Heart left ventricle (tissue), 16 donors: ENCODE data around the gene PPRC1. TPM values are rescaled to one million over a fixed set of nuclear protein-coding genes. Genes with fewer than 3 reads are reported as not detected.

Experiments used
- ATAC-seq, 4 donors: fragments of 200-7000 bp; cut with Tn5 transposase; one replicate each; pipeline ENCODE4 v1.9.1; 2020 to 2022; ENCODE audit warnings: moderate library complexity in 4 of 4, mild to moderate bottlenecking in 3 of 4, moderate number of reproducible peaks in 1 of 4
- DNase-seq, 5 donors: peaks; one replicate each; pipeline ENCODE4 v3.0.0-alpha.2; 2020
- H3K27ac ChIP-seq, 12 donors: fragments of 200-600 bp; sonication (generic) in 4 of 12; one replicate each; pipeline versions ENCODE4 v1.5.0 to v1.8.0; 2016 to 2022; ENCODE audit warnings: mild to moderate bottlenecking in 2 of 12
- H3K27me3 ChIP-seq, 9 donors: fragments of 200-600 bp; sonication (generic) in 2 of 9; one replicate each; pipeline versions ENCODE4 v1.5.1 to v1.8.0; 2016 to 2022; ENCODE audit warnings: mild to moderate bottlenecking in 3 of 9
- H3K36me3 ChIP-seq, 9 donors: fragments of 200-600 bp; sonication (generic) in 2 of 9; one replicate each; pipeline versions ENCODE4 v1.5.0 to v1.8.0; 2018 to 2022; ENCODE audit warnings: mild to moderate bottlenecking in 2 of 9
- H3K4me1 ChIP-seq, 12 donors: fragments of 200-600 bp; sonication (generic) in 4 of 12; one replicate each; pipeline versions ENCODE4 v1.5.0 to v1.8.0; 2016 to 2022; ENCODE audit warnings: mild to moderate bottlenecking in 3 of 12
- H3K4me3 ChIP-seq, 12 donors: fragments of 200-600 bp; sonication (generic) in 4 of 12; one replicate each; pipeline versions ENCODE4 v1.5.0 to v1.8.0; 2017 to 2022; ENCODE audit warnings: mild to moderate bottlenecking in 9 of 12, moderate library complexity in 4 of 12
- H3K9me3 ChIP-seq, 12 donors: fragments of 200-600 bp; sonication (generic) in 4 of 12; one replicate each; pipeline versions ENCODE4 v1.5.0 to v1.8.0; 2016 to 2022; ENCODE audit warnings: mild to moderate bottlenecking in 1 of 12
- CTCF ChIP-seq, 12 donors: fragments of 200-600 bp; sonication (generic) in 4 of 12; IDR thresholded peaks; one replicate each; pipeline versions ENCODE4 v1.5.0 to v1.8.0; 2018 to 2022; ENCODE audit warnings: antibody characterized with exemption in 12 of 12, mild to moderate bottlenecking in 5 of 12
- POLR2A ChIP-seq, 2 donors: fragments of 450-650 bp; IDR thresholded peaks; one replicate each; pipeline ENCODE4 v1.6.1; 2017; ENCODE audit warnings: antibody characterized with exemption in 2 of 2, mild to moderate bottlenecking in 2 of 2, moderate library complexity in 2 of 2
- WGBS, 4 donors: extraction: QIAGEN DNeasy Blood & Tissue Kit in 2 of 4; methylation state at CpG; one replicate each; pipeline versions ENCODE4 v1.1.5 to v1.1.7; 2013 to 2018; 5-methylcytosine and 5-hydroxymethylcytosine counted together
- intact Hi-C, 10 donors: fragments of 100-400 bp; cut with DNase I; formaldehyde crosslinking; loops; one replicate each; pipeline versions ENCODE4 v1.11.1 to v1.14.2; 2022
- polyA plus RNA-seq, 2 donors: library from polyadenylated mRNA; stranded (reverse); fragments of 200-250 nt; gene quantifications; one replicate each; pipeline ENCODE4 v1.2.3, GENCODE V29; 2013
- total RNA-seq, 9 donors: library from RNA; depleted of rRNA in 2 of 9; stranded (reverse); fragments of >200 nt in 2 of 9; fragmentation: NEBNext Ultra II Directional in 3 of 9; extraction: Animal tissue kit (Norgen Biotek cat#: 25700) in 3 of 9; gene quantifications; one replicate each; pipeline versions ENCODE4 v1.1.0 to v1.2.4, GENCODE V29; 2016 to 2023
- donor health status: ischemic (EF 13 %, LVEDD 7.1; RV severe dilation, severe dysfunction).
- donor health status: healthy with polysubstance abuse.
- donor health status: DM: no; HTN: yes; CAD: no.
- donor health status: DM: no; HTN: no; CAD: no.
- donor health status: ischemic (EF 25% LVEDD 6.9; RV normal size, moderate dysfunction).
- donor health status: ischemic (EF 25% LVEDD 5.7; RV mildly dilated, moderate dysfunction).
- donor health status: healthy.
- donor health status: DM: yes; HTN: yes; CAD: no.
- donor health status: ischemic (EF 35%, LVEDD 5.7; RV mildly dilated, moderate dysfunction).
- donor health status: nonischemic (EF 11% LVEDD 7.7; RV severe dilation, severe dysfunction).
- donor health status: DM: yes; HTN: yes; CAD: no.
- donor health status: PGD.
- donor health status: ischemic (EF 29% LVEDD 5.4; RV normal size, mild dysfunction).
- donor health status: nonischemic (EF 23%, LVEDD 6.1; RV moderate dilation, normal function).

PPRC1 gene
- total and polyA plus RNA-seq, 11 donors: 10.0 to 21.5 (median 14.9) TPM

GRCh38 chr10:102123223-102123622 lies 9.6 kb upstream of the PPRC1 start:
- H3K9me3 ChIP-seq: no peaks in the 10 kb centered on the region
- DNase-seq (no peak), ATAC-seq (no peak)
- no peaks in the 10 kb centered on the region for H3K36me3 ChIP-seq
- H3K4me1 ChIP-seq: peaks cover 2 to 31% (median 20%) of the 10 kb centered on the region in 12 donors
- peak overlapping the region in 2 of 12 donors; percentile 97 to 99 for H3K27ac ChIP-seq
- intact Hi-C loops: no loop called here
- TF ChIP-seq POLR2A (IDR thresholded peaks at IDR 0.05): no peak
- no peak for TF ChIP-seq CTCF (IDR thresholded peaks at IDR 0.05)
- no peak overlapping the region for H3K4me3 ChIP-seq
- WGBS, 4 donors: 93 to 99% (median 94%) methylated on average over 3 of the region's 3 CpGs
- H3K27me3 ChIP-seq: no peaks in the 10 kb centered on the region

GRCh38 chr10:102131286-102132170 lies 1.3 kb upstream of the PPRC1 start:
- Histone ChIP-seq H3K4me1 (peaks cover 0 to 34% (median 27%) of the 10 kb centered on the region in 12 donors), H3K36me3 (no peaks in the 10 kb centered on the region), H3K27ac (peak overlapping the region in 1 of 12 donors; percentile 99), H3K27me3 (no peaks in the 10 kb centered on the region), H3K9me3 (no peaks in the 10 kb centered on the region), H3K4me3 (peak overlapping the region in 1 of 12 donors; percentile 87)
- 91 to 96% (median 92%) methylated on average over 8 of the region's 8 CpGs for WGBS, 4 donors
- TF ChIP-seq CTCF (IDR thresholded peaks at IDR 0.05): no peak
- no peak for TF ChIP-seq POLR2A (IDR thresholded peaks at IDR 0.05)
- DNase-seq (no peak), ATAC-seq (no peak)
- intact Hi-C loops: loop anchor here in 4 of 10 donors (1.0 to 2.0 kb wide), 3 partner anchors 19 to 21 kb away; partner anchors contain the start of gene NOLC1 (in 3 of the 4)

- H3K27me3 ChIP-seq: no peaks in the 10 kb centered on the region
- DNase-seq (no peak), ATAC-seq (no peak)
- no peak for TF ChIP-seq CTCF (IDR thresholded peaks at IDR 0.05)
- TF ChIP-seq POLR2A (IDR thresholded peaks at IDR 0.05): no peak
- H3K4me1 ChIP-seq: peaks cover 0 to 39% (median 30%) of the 10 kb centered on the region in 12 donors
- H3K4me3 ChIP-seq: peak overlapping the region in 10 of 12 donors; percentile 67 to 99 (median 89)
- H3K27ac ChIP-seq: peak overlapping the region in 11 of 12 donors; percentile 81 to 99 (median 96)
- intact Hi-C loops: loop anchor here in 4 of 10 donors (1.0 to 2.0 kb wide), 3 partner anchors 19 to 21 kb away; partner anchors contain the start of gene NOLC1 (in 3 of the 4)
- no peaks in the 10 kb centered on the region for H3K9me3 ChIP-seq
- 22 to 27% (median 22%) methylated on average over 8 of the region's 8 CpGs for WGBS, 4 donors
- no peaks in the 10 kb centered on the region for H3K36me3 ChIP-seq
These were observed 662 bp upstream of the PPRC1 start for GRCh38 chr10:102132193-102132562.
